ENCODE data around the gene PTPA. TPM values are rescaled to one million over a fixed set of nuclear protein-coding genes. Genes with fewer than 3 reads are reported as not detected.
A peak's percentile ranks its signal among the peaks of the same experiment; 100 is the strongest.

Gene PTPA
- total RNA-seq (72.3 and 72.4 TPM in 2 replicates), polyA plus RNA-seq (55.3 and 60.9 TPM in 2 replicates)

- under 1% methylated on average over 58 of the region's 77 CpGs for WGBS (ENCODE audit: low lambda C conversion rate, missing lambda C conversion rate)
- Histone ChIP-seq H2AFZ (peak within 1 kb of the TSS; percentile 97), H3K79me2 (peaks cover 48% of the 10 kb centered on the region)
Observed at GRCh38 chr9:129110740-129111527, at the start of gene PTPA, which contains the start of gene CRAT. PTPA (plus strand) TSS chr9:129111415; CDS start chr9:129111601, 186 bp downstream. CRAT (minus strand) TSS chr9:129110793; CDS start chr9:129110509, 284 bp downstream.

GRCh38 chr9:129063061-129063460 lies 48.2 kb upstream of the PTPA start:
- no peak for DNase-seq (ENCODE audit: low spot score)
- Histone ChIP-seq H3K27me3 (no peaks in the 10 kb centered on the region), H3K79me2 (no peaks in the 10 kb centered on the region), H3K4me2 (no peak overlapping the region), H2AFZ (no peak overlapping the region), H3K27ac (no peak overlapping the region), H3K9me3 (ENCODE audit: low read depth) (no peaks in the 10 kb centered on the region), H4K20me1 (ENCODE audit: insufficient read depth, poor library complexity, severe bottlenecking) (no peaks in the 10 kb centered on the region), H3K36me3 (replicated peaks; ENCODE audit: insufficient read depth, low read depth) (no peaks in the 10 kb centered on the region), H3K9me2 (replicated peaks; ENCODE audit: insufficient read depth) (no peaks in the 10 kb centered on the region), H3K4me3 (no peak overlapping the region), H3K4me1 (ENCODE audit: insufficient read depth) (no peaks in the 10 kb centered on the region)
- TF ChIP-seq EZH2phosphoT487 (IDR thresholded peaks at IDR 0.05; ENCODE audit: low read depth, severe bottlenecking, unreplicated experiment): no peak
- no peak for TF ChIP-seq CTCF (IDR thresholded peaks at IDR 0.05; ENCODE audit: poor library complexity)
- no peak for TF ChIP-seq EZH2 (IDR thresholded peaks at IDR 0.05; ENCODE audit: borderline replicate concordance)
- WGBS (ENCODE audit: low lambda C conversion rate, missing lambda C conversion rate): 95% methylated on average over 8 of the region's 9 CpGs

More at GRCh38 chr9:129110740-129111527, at the start of gene PTPA, which contains the start of gene CRAT:
- no peaks in the 10 kb centered on the region for H3K27me3 ChIP-seq
- H3K4me3 ChIP-seq: peak within 1 kb of the TSS; percentile 92
- TF ChIP-seq CTCF (IDR thresholded peaks at IDR 0.05; ENCODE audit: poor library complexity) (no peak), EZH2phosphoT487 (IDR thresholded peaks at IDR 0.05; ENCODE audit: low read depth, severe bottlenecking, unreplicated experiment) (no peak), EZH2 (IDR thresholded peaks at IDR 0.05; ENCODE audit: borderline replicate concordance) (no peak)
- H3K9me3 ChIP-seq (ENCODE audit: low read depth): no peaks in the 10 kb centered on the region
- peaks cover 18% of the 10 kb centered on the region for H3K4me1 ChIP-seq (ENCODE audit: insufficient read depth)
- peaks cover 7% of the 10 kb centered on the region for H4K20me1 ChIP-seq (ENCODE audit: insufficient read depth, poor library complexity, severe bottlenecking)
- no peaks in the 10 kb centered on the region for H3K36me3 ChIP-seq (replicated peaks; ENCODE audit: insufficient read depth, low read depth)
- peak within 1 kb of the TSS; percentile 99 for H3K27ac ChIP-seq
- no peaks in the 10 kb centered on the region for H3K9me2 ChIP-seq (replicated peaks; ENCODE audit: insufficient read depth)
- H3K4me2 ChIP-seq: peak within 1 kb of the TSS; percentile 99
- peak; percentile 98 for DNase-seq (ENCODE audit: low spot score)

GRCh38 chr9:129064499-129064908 lies 46.7 kb upstream of the PTPA start:
- Histone ChIP-seq H3K9me3 (ENCODE audit: low read depth) (no peaks in the 10 kb centered on the region), H3K27me3 (no peaks in the 10 kb centered on the region), H3K36me3 (replicated peaks; ENCODE audit: insufficient read depth, low read depth) (no peaks in the 10 kb centered on the region), H2AFZ (no peak overlapping the region), H3K27ac (no peak overlapping the region), H3K79me2 (no peaks in the 10 kb centered on the region), H3K9me2 (replicated peaks; ENCODE audit: insufficient read depth) (no peaks in the 10 kb centered on the region), H4K20me1 (ENCODE audit: insufficient read depth, poor library complexity, severe bottlenecking) (no peaks in the 10 kb centered on the region), H3K4me1 (ENCODE audit: insufficient read depth) (no peaks in the 10 kb centered on the region), H3K4me2 (no peak overlapping the region), H3K4me3 (no peak overlapping the region)
- 91% methylated on average over 7 of the region's 8 CpGs for WGBS (ENCODE audit: low lambda C conversion rate, missing lambda C conversion rate)
- DNase-seq (ENCODE audit: low spot score): peak; percentile 13
- no peak for TF ChIP-seq EZH2 (IDR thresholded peaks at IDR 0.05; ENCODE audit: borderline replicate concordance)
- no peak for TF ChIP-seq EZH2phosphoT487 (IDR thresholded peaks at IDR 0.05; ENCODE audit: low read depth, severe bottlenecking, unreplicated experiment)
- TF ChIP-seq CTCF (IDR thresholded peaks at IDR 0.05; ENCODE audit: poor library complexity): no peak

All from hepatocyte (in vitro differentiated cells).